Measurements from ENCODE around the gene ADAMTS17. TPM values are rescaled to one million over a fixed set of nuclear protein-coding genes. Genes with fewer than 3 reads are reported as not detected.
A peak's percentile ranks its signal among the peaks of the same experiment; 100 is the strongest.

Gene ADAMTS17
- total RNA-seq, 1 experiment from 2014 or later: 1.8 TPM

GRCh38 chr15:100002086-100002620, 339.6 kb downstream of the ADAMTS17 start:
- ATAC-seq: peak; percentile 56

GRCh38 chr15:100001405-100001804, 340.4 kb downstream of the ADAMTS17 start:
- Mint-ChIP-seq H3K36me3 (no peaks in the 10 kb centered on the region), H3K4me3 (no peak overlapping the region), H3K9me3 (peaks cover 3% of the 10 kb centered on the region), H3K27ac (no peak overlapping the region), H3K27me3 (ENCODE audit: low read depth) (no peaks in the 10 kb centered on the region), H3K4me1 (peaks cover 14% of the 10 kb centered on the region)
- no peak for ATAC-seq
- CTCF ChIA-PET: no interaction called here
- POLR2A ChIA-PET: no interaction called here
- no peak for DNase-seq (ENCODE audit: low spot score)
- no peak for TF ChIP-seq NR1H2 (CRISPR knock-in tag; IDR thresholded peaks at IDR 0.05)
- TF ChIP-seq ATF1 (CRISPR knock-in tag; IDR thresholded peaks at IDR 0.05): no peak
- TF ChIP-seq, protein P1, sequence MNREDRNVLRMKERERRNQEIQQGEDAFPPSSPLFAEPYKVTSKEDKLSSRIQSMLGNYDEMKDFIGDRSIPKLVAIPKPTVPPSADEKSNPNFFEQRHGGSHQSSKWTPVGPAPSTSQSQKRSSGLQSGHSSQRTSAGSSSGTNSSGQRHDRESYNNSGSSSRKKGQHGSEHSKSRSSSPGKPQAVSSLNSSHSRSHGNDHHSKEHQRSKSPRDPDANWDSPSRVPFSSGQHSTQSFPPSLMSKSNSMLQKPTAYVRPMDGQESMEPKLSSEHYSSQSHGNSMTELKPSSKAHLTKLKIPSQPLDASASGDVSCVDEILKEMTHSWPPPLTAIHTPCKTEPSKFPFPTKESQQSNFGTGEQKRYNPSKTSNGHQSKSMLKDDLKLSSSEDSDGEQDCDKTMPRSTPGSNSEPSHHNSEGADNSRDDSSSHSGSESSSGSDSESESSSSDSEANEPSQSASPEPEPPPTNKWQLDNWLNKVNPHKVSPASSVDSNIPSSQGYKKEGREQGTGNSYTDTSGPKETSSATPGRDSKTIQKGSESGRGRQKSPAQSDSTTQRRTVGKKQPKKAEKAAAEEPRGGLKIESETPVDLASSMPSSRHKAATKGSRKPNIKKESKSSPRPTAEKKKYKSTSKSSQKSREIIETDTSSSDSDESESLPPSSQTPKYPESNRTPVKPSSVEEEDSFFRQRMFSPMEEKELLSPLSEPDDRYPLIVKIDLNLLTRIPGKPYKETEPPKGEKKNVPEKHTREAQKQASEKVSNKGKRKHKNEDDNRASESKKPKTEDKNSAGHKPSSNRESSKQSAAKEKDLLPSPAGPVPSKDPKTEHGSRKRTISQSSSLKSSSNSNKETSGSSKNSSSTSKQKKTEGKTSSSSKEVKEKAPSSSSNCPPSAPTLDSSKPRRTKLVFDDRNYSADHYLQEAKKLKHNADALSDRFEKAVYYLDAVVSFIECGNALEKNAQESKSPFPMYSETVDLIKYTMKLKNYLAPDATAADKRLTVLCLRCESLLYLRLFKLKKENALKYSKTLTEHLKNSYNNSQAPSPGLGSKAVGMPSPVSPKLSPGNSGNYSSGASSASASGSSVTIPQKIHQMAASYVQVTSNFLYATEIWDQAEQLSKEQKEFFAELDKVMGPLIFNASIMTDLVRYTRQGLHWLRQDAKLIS (CRISPR knock-in tag; IDR thresholded peaks at IDR 0.05; ENCODE audit: borderline replicate concordance): no peak
- no peak for TF ChIP-seq PRRX2 (CRISPR knock-in tag; IDR thresholded peaks at IDR 0.05)
- TF ChIP-seq, protein P2, sequence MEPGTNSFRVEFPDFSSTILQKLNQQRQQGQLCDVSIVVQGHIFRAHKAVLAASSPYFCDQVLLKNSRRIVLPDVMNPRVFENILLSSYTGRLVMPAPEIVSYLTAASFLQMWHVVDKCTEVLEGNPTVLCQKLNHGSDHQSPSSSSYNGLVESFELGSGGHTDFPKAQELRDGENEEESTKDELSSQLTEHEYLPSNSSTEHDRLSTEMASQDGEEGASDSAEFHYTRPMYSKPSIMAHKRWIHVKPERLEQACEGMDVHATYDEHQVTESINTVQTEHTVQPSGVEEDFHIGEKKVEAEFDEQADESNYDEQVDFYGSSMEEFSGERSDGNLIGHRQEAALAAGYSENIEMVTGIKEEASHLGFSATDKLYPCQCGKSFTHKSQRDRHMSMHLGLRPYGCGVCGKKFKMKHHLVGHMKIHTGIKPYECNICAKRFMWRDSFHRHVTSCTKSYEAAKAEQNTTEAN (CRISPR knock-in tag; IDR thresholded peaks at IDR 0.05): no peak
- no peak for TF ChIP-seq AR (CRISPR knock-in tag; IDR thresholded peaks at IDR 0.05)
- TF ChIP-seq ZNF121 (CRISPR knock-in tag; IDR thresholded peaks at IDR 0.05): no peak

More at GRCh38 chr15:100002086-100002620, 339.6 kb downstream of the ADAMTS17 start:
- DNase-seq (ENCODE audit: low spot score): no peak
- peaks cover 3% of the 10 kb centered on the region for H3K9me3 Mint-ChIP-seq
- TF ChIP-seq, protein P3, sequence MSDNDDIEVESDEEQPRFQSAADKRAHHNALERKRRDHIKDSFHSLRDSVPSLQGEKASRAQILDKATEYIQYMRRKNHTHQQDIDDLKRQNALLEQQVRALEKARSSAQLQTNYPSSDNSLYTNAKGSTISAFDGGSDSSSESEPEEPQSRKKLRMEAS (CRISPR knock-in tag; IDR thresholded peaks at IDR 0.05): no peak
- TF ChIP-seq PRDM15 (CRISPR knock-in tag; IDR thresholded peaks at IDR 0.05): no peak
- TF ChIP-seq, protein P4, sequence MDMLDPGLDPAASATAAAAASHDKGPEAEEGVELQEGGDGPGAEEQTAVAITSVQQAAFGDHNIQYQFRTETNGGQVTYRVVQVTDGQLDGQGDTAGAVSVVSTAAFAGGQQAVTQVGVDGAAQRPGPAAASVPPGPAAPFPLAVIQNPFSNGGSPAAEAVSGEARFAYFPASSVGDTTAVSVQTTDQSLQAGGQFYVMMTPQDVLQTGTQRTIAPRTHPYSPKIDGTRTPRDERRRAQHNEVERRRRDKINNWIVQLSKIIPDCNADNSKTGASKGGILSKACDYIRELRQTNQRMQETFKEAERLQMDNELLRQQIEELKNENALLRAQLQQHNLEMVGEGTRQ (CRISPR knock-in tag; IDR thresholded peaks at IDR 0.05): peak; percentile 59
- TF ChIP-seq TEAD4 (CRISPR knock-in tag; IDR thresholded peaks at IDR 0.05): no peak
- TF ChIP-seq, protein P5, sequence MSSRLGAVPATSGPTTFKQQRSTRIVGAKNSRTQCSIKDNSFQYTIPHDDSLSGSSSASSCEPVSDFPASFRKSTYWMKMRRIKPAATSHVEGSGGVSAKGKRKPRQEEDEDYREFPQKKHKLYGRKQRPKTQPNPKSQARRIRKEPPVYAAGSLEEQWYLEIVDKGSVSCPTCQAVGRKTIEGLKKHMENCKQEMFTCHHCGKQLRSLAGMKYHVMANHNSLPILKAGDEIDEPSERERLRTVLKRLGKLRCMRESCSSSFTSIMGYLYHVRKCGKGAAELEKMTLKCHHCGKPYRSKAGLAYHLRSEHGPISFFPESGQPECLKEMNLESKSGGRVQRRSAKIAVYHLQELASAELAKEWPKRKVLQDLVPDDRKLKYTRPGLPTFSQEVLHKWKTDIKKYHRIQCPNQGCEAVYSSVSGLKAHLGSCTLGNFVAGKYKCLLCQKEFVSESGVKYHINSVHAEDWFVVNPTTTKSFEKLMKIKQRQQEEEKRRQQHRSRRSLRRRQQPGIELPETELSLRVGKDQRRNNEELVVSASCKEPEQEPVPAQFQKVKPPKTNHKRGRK (CRISPR knock-in tag; IDR thresholded peaks at IDR 0.05; ENCODE audit: borderline replicate concordance): no peak
- TF ChIP-seq KAT7 (CRISPR knock-in tag; IDR thresholded peaks at IDR 0.05; ENCODE audit: borderline replicate concordance): no peak
- no peak overlapping the region for H3K4me3 Mint-ChIP-seq
- no peaks in the 10 kb centered on the region for H3K36me3 Mint-ChIP-seq
- H3K27me3 Mint-ChIP-seq (ENCODE audit: low read depth): no peaks in the 10 kb centered on the region
- CTCF ChIA-PET: no interaction called here
- H3K27ac Mint-ChIP-seq: no peak overlapping the region
- H3K4me1 Mint-ChIP-seq: peaks cover 9% of the 10 kb centered on the region
- POLR2A ChIA-PET: no interaction called here
